ENCODE data around the gene HRCT1. TPM values are rescaled to one million over a fixed set of nuclear protein-coding genes. Genes with fewer than 3 reads are reported as not detected.

HRCT1 gene
- total RNA-seq = under 1 TPM in 1 of 2 donors, not detected in 1; 0.33 TPM

GRCh38 chr9:35905912-35906679 is at the start of gene HRCT1:
Gene HRCT1 (plus strand): TSS chr9:35906202. CDS start chr9:35906288, 86 bp downstream.

GRCh38 chr9:35870351-35870923 is 35.6 kb upstream of the HRCT1 start, which contains the start of gene OR13J1:
Gene OR13J1 (minus strand): TSS chr9:35870401. CDS start chr9:35870401, 0 bp downstream.

GRCh38 chr9:35909274-35909673 is 3.3 kb downstream of the HRCT1 start, which contains the start of gene SPAAR:
Gene SPAAR (plus strand): TSS chr9:35909490. CDS start chr9:35910464, 974 bp downstream.

Other genes starting within 250 kb of the HRCT1 start
- over 10,000 TPM; 172,345 to 336,493 TPM for gene RMRP, start 248.2 kb upstream of the HRCT1 start, total RNA-seq
- gene CCDC107, start 247.9 kb upstream of the HRCT1 start, total RNA-seq = 10 to 100 TPM in 1 of 2 donors, 1 to 10 TPM in 1; 9.3 to 11.4 TPM
- gene ARHGEF39, start 241.0 kb upstream of the HRCT1 start, total RNA-seq = 1 to 10 TPM; 1.7 to 7.0 TPM
- not detected for gene CA9, start 232.3 kb upstream of the HRCT1 start, total RNA-seq
- 10 to 100 TPM in 1 of 2 donors, 1 to 10 TPM in 1; 4.5 to 34.0 TPM for gene TPM2, start 216.3 kb upstream of the HRCT1 start, total RNA-seq
- gene TLN1, start 174.0 kb upstream of the HRCT1 start, total RNA-seq = 100 to 1,000 TPM; 135 to 143 TPM
- gene CREB3, start 173.5 kb upstream of the HRCT1 start, total RNA-seq = 10 to 100 TPM; 46.5 to 48.6 TPM
- 10 to 100 TPM; 37.3 to 41.3 TPM for gene GBA2, start 157.0 kb upstream of the HRCT1 start, total RNA-seq
- 10 to 100 TPM; 13.0 to 16.2 TPM for gene RGP1, start 156.9 kb upstream of the HRCT1 start, total RNA-seq
- gene MSMP, start 151.9 kb upstream of the HRCT1 start, total RNA-seq = not detected
- gene NPR2, start 114.6 kb upstream of the HRCT1 start, total RNA-seq = 10 to 100 TPM; 10.7 to 17.3 TPM
- gene SPAG8, start 93.9 kb upstream of the HRCT1 start, total RNA-seq = 1 to 10 TPM in 1 of 2 donors, under 1 TPM in 1; 0.67 to 1.0 TPM
- gene HINT2, start 91.2 kb upstream of the HRCT1 start, total RNA-seq = 10 to 100 TPM; 31.6 to 41.6 TPM
- not detected for gene FAM221B, start 77.5 kb upstream of the HRCT1 start, total RNA-seq
- 1 to 10 TPM in 1 of 2 donors, under 1 TPM in 1; 0.33 to 1.7 TPM for gene TMEM8B, start 77.0 kb upstream of the HRCT1 start, total RNA-seq
- gene OR13J1, start 35.8 kb upstream of the HRCT1 start, total RNA-seq = not detected
- gene SPAAR, start 3.3 kb downstream of the HRCT1 start, total RNA-seq = under 1 TPM in 1 of 2 donors, not detected in 1; 0.34 TPM
- not detected for gene OR2S2, start 52.0 kb downstream of the HRCT1 start, total RNA-seq
- gene RECK, start 130.7 kb downstream of the HRCT1 start, total RNA-seq = 1 to 10 TPM; 3.8 to 5.7 TPM
- 1 to 10 TPM; 2.0 to 10.0 TPM for gene GLIPR2, start 230.5 kb downstream of the HRCT1 start, total RNA-seq

Data from melanocyte of skin (primary cell).